H1 (cell line): ENCODE results near the gene LCN2. TPM values are rescaled to one million over a fixed set of nuclear protein-coding genes. Genes with fewer than 3 reads are reported as not detected.

Source experiments
- CREB1 ChIP-seq: IDR thresholded peaks from 2 replicates; pipeline ENCODE4 v1.6.1; 2012; ENCODE audit warnings: inconsistent platforms
- KDM1A ChIP-seq: fragments of 200-600, 300-600 bp; sonication (generic); IDR thresholded peaks from 2 replicates; pipeline ENCODE4 v1.7.1; 2016; ENCODE audit warnings: mild to moderate bottlenecking, low read length, borderline replicate concordance
- SP2 ChIP-seq: IDR thresholded peaks from 2 replicates; pipeline ENCODE4 v1.6.1; 2012; ENCODE audit warnings: mild to moderate bottlenecking, low read length, inconsistent platforms
- TAF7 ChIP-seq: optimal IDR thresholded peaks from 2 replicates; pipeline ENCODE3; 2011; ENCODE audit warnings: low read depth, mild to moderate bottlenecking, inconsistent platforms, low read length, moderate library complexity, borderline replicate concordance
- TBP ChIP-seq: IDR thresholded peaks from 2 replicates; pipeline ENCODE4 v1.6.1; 2011; ENCODE audit warnings: low read depth, low read length, improper control_type of control experiment
- TCF12 ChIP-seq: IDR thresholded peaks from 2 replicates; pipeline ENCODE4 v1.6.1; 2011; ENCODE audit warnings: low read depth, mild to moderate bottlenecking, low read length
- polyA plus RNA-seq, 7 experiments: library from polyadenylated mRNA; depleted of rRNA in 3 of 7; stranded (reverse) in 5 of 7; unstranded in 2 of 7; fragments of >200 nt in 5 of 7; fragments of 200-250 nt in 2 of 7; gene quantifications; 1 replicate in 5 of 7; 2 replicates in 1 of 7; 4 replicates in 1 of 7; pipeline versions ENCODE4 v1.2.1 to v1.2.3, GENCODE V29; 2011 to 2013; ENCODE audit warnings: missing spikeins in 2 of 7, mixed read lengths in 2 of 7
- total RNA-seq: library from RNA; stranded (reverse); fragmentation: NEBNext Ultra II Directional; extraction: Animal tissue kit (Norgen Biotek cat#: 25700); gene quantifications from 2 replicates; pipeline ENCODE4 v1.2.1, GENCODE V29; 2021
- TF ChIP-seq, protein P1 (sequence below): fragments of 300-600 bp; sonication (generic); IDR thresholded peaks from 2 replicates; pipeline ENCODE4 v1.7.1; 2012; ENCODE audit warnings: low read length, moderate library complexity, mild to moderate bottlenecking, inconsistent platforms; ENCODE audit not compliant: insufficient replicate concordance

LCN2 gene
- total and polyA plus RNA-seq, 2 of the 8 experiments (the other 6 are each of a cell fraction or from before 2014, with no cell fraction given), result 1.1 to 1.6 TPM

DNA sequence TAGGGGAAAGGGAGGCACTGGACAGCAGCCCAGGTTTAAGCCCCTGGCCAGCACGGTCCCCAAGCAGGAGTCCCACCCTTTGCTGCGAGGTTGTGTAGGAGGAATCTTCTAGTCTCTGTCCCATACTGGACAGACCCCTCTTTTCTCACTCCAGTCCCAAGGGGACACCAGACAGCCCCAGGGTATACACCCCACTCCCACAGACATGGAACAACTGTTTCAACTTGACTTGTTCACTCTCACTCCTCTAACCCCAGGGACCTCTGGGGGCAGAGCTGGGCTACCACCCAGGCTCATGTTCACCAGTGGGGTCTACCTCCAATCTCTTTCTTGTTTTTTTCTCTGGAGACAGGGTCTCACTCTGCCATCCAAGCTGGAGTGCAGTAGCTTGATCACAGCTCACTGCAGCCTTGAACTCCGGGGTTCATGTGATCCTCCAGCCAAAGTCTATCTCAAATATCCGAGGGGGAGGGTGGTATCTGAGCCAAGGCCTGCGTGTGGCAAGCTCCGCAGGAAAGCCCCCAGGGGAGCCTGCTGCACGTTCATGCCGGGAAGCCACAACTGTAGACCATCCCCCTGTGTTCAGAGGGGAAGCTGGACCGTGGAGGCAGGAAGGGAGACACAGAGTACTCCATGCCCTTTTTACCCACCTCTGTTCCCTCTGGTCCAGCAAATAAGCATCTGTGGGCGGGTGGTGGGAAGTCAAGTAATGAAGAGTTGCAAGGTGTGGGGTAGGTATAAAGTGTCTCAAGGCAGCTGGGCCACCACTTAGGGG is 23.5 kb upstream of the LCN2 start (continued):
- no peak for TF ChIP-seq TCF12
- no peak for TF ChIP-seq SP2
- TF ChIP-seq KDM1A, result no peak
- no peak for TF ChIP-seq TBP
- no peak for TF ChIP-seq CREB1
- TF ChIP-seq, protein P1, sequence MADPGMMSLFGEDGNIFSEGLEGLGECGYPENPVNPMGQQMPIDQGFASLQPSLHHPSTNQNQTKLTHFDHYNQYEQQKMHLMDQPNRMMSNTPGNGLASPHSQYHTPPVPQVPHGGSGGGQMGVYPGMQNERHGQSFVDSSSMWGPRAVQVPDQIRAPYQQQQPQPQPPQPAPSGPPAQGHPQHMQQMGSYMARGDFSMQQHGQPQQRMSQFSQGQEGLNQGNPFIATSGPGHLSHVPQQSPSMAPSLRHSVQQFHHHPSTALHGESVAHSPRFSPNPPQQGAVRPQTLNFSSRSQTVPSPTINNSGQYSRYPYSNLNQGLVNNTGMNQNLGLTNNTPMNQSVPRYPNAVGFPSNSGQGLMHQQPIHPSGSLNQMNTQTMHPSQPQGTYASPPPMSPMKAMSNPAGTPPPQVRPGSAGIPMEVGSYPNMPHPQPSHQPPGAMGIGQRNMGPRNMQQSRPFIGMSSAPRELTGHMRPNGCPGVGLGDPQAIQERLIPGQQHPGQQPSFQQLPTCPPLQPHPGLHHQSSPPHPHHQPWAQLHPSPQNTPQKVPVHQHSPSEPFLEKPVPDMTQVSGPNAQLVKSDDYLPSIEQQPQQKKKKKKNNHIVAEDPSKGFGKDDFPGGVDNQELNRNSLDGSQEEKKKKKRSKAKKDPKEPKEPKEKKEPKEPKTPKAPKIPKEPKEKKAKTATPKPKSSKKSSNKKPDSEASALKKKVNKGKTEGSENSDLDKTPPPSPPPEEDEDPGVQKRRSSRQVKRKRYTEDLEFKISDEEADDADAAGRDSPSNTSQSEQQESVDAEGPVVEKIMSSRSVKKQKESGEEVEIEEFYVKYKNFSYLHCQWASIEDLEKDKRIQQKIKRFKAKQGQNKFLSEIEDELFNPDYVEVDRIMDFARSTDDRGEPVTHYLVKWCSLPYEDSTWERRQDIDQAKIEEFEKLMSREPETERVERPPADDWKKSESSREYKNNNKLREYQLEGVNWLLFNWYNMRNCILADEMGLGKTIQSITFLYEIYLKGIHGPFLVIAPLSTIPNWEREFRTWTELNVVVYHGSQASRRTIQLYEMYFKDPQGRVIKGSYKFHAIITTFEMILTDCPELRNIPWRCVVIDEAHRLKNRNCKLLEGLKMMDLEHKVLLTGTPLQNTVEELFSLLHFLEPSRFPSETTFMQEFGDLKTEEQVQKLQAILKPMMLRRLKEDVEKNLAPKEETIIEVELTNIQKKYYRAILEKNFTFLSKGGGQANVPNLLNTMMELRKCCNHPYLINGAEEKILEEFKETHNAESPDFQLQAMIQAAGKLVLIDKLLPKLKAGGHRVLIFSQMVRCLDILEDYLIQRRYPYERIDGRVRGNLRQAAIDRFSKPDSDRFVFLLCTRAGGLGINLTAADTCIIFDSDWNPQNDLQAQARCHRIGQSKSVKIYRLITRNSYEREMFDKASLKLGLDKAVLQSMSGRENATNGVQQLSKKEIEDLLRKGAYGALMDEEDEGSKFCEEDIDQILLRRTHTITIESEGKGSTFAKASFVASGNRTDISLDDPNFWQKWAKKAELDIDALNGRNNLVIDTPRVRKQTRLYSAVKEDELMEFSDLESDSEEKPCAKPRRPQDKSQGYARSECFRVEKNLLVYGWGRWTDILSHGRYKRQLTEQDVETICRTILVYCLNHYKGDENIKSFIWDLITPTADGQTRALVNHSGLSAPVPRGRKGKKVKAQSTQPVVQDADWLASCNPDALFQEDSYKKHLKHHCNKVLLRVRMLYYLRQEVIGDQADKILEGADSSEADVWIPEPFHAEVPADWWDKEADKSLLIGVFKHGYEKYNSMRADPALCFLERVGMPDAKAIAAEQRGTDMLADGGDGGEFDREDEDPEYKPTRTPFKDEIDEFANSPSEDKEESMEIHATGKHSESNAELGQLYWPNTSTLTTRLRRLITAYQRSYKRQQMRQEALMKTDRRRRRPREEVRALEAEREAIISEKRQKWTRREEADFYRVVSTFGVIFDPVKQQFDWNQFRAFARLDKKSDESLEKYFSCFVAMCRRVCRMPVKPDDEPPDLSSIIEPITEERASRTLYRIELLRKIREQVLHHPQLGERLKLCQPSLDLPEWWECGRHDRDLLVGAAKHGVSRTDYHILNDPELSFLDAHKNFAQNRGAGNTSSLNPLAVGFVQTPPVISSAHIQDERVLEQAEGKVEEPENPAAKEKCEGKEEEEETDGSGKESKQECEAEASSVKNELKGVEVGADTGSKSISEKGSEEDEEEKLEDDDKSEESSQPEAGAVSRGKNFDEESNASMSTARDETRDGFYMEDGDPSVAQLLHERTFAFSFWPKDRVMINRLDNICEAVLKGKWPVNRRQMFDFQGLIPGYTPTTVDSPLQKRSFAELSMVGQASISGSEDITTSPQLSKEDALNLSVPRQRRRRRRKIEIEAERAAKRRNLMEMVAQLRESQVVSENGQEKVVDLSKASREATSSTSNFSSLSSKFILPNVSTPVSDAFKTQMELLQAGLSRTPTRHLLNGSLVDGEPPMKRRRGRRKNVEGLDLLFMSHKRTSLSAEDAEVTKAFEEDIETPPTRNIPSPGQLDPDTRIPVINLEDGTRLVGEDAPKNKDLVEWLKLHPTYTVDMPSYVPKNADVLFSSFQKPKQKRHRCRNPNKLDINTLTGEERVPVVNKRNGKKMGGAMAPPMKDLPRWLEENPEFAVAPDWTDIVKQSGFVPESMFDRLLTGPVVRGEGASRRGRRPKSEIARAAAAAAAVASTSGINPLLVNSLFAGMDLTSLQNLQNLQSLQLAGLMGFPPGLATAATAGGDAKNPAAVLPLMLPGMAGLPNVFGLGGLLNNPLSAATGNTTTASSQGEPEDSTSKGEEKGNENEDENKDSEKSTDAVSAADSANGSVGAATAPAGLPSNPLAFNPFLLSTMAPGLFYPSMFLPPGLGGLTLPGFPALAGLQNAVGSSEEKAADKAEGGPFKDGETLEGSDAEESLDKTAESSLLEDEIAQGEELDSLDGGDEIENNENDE, result no peak
- no peak for TF ChIP-seq TAF7
